ENCODE measurements around the gene NID1.

DNA sequence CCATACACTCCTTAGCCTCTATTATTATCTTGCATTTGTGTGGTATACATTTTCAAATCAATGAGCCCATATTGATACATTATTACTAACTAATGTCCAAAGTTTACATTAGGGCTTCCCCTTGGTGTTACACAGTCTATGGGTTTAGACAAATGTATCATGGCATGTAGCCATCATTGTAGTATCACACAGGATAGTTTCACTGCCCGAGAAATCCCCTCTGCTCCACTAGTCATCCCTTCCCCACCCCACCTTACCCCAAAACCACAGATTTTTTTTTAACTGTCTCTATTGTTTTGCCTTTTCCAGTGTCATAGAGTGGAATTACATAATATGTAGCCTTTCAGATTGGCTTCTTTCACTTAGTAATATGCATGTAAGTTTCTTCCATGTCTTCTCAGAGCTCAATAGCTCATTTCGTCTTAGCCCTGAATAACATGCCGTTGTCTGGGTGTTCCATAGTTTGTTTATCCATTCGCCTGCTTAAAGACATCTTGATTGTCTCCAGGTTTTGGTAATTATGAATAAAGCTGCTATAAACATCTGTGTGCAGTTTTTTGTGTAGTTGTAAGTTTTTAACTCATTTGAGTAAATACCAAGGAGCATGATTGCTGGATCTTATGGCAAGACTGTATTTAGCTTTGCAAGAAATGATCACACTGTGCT is 111.8 kb downstream of the NID1 start:
- TF ChIP-seq, protein P1, sequence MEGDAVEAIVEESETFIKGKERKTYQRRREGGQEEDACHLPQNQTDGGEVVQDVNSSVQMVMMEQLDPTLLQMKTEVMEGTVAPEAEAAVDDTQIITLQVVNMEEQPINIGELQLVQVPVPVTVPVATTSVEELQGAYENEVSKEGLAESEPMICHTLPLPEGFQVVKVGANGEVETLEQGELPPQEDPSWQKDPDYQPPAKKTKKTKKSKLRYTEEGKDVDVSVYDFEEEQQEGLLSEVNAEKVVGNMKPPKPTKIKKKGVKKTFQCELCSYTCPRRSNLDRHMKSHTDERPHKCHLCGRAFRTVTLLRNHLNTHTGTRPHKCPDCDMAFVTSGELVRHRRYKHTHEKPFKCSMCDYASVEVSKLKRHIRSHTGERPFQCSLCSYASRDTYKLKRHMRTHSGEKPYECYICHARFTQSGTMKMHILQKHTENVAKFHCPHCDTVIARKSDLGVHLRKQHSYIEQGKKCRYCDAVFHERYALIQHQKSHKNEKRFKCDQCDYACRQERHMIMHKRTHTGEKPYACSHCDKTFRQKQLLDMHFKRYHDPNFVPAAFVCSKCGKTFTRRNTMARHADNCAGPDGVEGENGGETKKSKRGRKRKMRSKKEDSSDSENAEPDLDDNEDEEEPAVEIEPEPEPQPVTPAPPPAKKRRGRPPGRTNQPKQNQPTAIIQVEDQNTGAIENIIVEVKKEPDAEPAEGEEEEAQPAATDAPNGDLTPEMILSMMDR (IDR thresholded peaks at IDR 0.05; ENCODE audit: low read length): no peak
- no peak for TF ChIP-seq EZH2 (optimal IDR thresholded peaks at IDR 0.05; ENCODE audit: low read depth, low read length)
